HG03025 (cell line): ENCODE data around the gene GALNT17.

Experiments
- ATAC-seq: cut with Tn5 transposase; IDR thresholded peaks from one replicate; pipeline ENCODE4 v1.9.1; 2021; ENCODE audit warnings: mild to moderate bottlenecking, moderate library complexity; ENCODE audit not compliant: unreplicated experiment, low FRiP score

GALNT17 gene

DNA sequence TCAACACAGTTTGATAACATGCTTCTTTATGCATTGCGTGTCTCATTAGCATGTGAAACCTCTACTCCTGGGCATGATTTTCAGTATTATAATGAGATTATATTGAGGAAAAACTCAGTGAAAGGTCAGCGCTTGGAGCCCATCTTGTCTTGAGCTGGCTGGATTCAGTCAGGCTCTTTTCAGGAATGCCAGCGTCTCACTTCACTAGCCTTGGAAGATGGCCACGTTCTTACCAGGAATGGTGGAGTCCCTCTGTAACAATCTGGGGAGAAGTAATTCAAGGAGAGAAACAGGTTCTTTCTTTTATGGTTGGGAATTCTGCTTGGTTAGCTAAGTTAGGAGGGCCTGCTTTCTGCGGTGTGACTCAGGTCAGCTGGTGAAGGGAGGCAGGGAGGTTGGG lies 241.0 kb downstream of the GALNT17 start:
- no peak for ATAC-seq

GRCh38 chr7:71377062-71377461 lies 245.1 kb downstream of the GALNT17 start:
- ATAC-seq, result no peak

DNA sequence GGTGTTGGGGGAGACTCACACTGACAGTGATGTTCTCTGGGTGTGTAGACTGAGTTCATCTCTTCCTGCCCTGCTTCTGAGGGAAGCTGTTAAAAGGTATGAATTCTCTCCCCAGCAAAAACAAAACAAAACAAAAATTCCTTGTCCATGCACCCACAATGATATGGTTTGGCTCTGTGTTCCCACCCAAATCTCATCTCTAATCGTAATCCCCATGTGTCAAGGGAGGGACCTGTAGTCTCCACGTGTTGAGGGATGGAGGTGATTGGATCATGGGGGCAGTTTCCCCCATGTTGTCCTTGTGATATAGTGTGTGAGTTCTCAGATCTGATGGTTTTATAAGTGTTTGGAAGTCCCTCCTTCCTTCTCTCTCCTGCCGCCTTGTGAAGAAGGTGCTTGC lies 245.5 kb downstream of the GALNT17 start:
- no peak for ATAC-seq

DNA sequence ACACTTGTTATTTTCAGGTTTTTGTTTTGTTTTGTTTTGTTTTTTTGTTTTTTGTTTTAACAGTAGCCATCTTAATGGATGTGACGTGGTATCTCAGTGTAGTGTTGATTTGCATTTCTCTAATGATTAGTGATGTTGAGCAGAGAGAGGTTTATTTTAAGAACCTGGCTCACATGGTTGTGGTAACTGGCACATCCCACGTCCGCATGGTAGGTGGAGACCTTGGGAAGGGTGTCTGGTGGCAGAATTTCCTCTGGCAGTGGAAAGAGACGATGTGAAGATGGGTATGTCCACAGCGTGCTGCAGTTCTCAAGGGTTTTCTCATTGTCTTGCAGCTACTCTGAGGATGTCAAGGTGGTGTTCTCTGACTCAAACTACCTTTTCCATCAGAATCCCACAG lies 252.2 kb downstream of the GALNT17 start:
- ATAC-seq, result no peak

- ATAC-seq, result no peak
These were observed 253.4 kb downstream of the GALNT17 start for GRCh38 chr7:71385330-71385729.

GRCh38 chr7:71386152-71386785 lies 254.3 kb downstream of the GALNT17 start:
- no peak for ATAC-seq

DNA sequence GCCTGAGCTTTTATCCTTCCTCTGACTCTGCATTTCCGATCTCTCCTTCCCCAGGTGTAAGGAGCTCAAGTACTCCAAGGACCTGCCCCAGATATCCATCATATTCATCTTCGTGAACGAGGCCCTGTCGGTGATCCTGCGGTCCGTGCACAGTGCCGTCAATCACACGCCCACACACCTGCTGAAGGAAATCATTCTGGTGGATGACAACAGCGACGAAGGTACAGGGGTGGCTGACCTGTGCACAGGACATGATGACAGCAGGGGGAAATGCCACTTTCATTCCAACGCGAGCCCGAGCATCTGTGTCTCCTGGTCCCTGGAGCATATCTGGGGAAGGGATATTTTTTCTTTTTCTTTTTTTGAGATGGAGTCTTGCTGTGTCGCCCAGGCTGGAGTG lies 256.2 kb downstream of the GALNT17 start:
- no peak for ATAC-seq

DNA sequence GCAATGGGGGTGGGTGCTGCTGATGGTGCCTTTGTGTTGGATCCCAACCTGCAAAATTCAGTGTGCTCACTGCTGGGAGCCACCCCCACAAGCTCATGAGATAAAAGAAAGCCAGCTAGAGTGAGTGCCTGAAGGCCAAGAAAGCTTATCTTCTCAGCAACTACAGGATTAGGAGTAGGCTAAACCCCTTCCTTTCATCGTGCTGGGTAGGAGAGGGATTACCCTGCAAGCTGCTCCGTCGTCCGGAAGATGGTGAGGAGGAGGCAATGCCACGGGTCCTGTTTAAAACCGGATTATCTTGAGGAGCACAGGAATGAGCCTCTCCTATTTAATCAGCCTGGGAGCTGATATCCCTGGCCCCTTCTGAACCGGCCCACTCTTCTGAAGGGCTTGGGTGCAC lies 258.0 kb downstream of the GALNT17 start:
- no peak for ATAC-seq

- ATAC-seq, result no peak
These were observed 261.7 kb downstream of the GALNT17 start for GRCh38 chr7:71393661-71394060.

DNA sequence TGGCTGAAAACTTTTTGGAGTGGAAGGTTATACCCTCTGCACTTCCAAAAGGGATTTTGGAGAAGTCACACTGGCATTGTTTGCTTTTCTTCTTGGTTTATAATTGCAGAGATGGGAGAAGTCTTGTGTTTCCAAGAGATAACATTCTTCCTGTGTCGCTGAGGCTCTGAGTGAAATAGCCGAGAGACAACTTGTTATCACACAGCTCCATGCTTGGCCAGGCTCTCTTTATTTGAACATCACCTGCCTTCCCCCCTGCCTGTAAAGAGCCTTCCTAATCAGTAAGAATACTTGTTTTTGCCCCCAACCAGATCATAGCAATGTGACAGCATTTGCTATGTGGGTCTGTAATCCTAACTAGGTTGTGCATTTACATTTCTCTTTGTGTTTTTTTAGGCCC lies 270.7 kb downstream of the GALNT17 start:
- ATAC-seq, result no peak

- no peak for ATAC-seq
These were observed 271.4 kb downstream of the GALNT17 start for GRCh38 chr7:71403202-71403946.

GRCh38 chr7:71404726-71405345 lies 272.9 kb downstream of the GALNT17 start:
- no peak for ATAC-seq

GRCh38 chr7:71408271-71408670 lies 276.3 kb downstream of the GALNT17 start:
- ATAC-seq, result no peak

- no peak for ATAC-seq
These were observed 277.7 kb downstream of the GALNT17 start for GRCh38 chr7:71409550-71410157.

GRCh38 chr7:71411475-71411874 lies 279.5 kb downstream of the GALNT17 start:
- ATAC-seq, result no peak

DNA sequence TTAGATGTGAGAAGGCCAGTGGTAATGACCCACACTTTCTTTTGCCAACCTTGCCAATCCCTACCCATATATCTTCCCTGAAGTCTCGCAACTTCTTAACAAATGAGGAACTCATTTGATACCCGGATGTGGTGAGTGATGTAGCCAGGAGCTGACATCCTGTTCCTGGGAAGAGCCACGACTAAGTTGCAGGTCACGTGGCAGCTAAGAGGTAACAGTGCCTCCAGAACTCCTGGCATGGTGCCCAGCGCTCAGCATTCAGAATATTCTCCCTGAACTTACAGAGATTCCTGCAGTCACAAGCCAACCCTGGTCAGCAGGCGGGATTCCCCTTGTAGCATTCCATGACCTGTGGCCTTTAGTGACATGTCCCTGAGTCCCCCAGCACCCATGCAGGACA lies 282.5 kb downstream of the GALNT17 start:
- ATAC-seq, result no peak

DNA sequence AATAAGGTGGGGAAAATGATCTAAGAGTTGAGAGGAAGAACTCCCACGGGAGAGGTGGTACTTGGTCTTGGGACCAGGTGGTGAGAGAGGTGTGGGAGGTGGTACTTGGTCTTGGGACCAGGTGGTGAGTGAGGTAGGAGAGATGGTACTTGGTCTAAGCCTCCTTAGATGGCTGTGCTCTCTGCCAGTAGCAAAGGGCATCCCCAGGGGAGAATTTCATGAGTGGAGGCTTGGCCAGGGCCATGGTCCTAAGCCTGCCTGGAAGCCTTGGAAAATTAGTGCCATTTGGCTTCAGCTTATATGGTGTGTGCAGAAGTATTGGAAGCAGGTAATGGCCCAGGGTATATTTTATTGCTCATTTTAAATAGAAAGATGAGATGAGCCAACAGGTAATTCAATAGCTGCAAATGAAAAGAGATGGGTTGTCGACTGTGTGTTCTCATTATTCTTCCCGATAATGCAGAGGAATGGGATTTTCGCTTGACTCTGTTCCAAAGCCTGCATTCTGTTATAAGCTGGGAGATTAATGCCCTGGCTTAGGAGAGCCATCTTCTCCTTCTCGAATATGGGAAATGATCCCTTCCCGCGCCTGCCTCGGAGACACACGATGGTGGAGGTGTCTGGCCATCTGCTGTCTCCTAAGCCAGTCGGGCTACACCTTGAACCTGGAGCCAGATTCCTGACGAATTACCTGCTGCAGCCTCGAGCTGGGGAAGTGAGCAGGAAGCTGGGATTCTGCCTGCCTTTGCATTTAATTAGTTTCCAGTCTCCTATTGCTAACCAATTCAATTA lies 287.8 kb downstream of the GALNT17 start:
- ATAC-seq, result no peak

- no peak for ATAC-seq
These were observed 290.2 kb downstream of the GALNT17 start for GRCh38 chr7:71422104-71422503.

- ATAC-seq, result no peak
These were observed 292.5 kb downstream of the GALNT17 start for GRCh38 chr7:71424166-71425035.

- no peak for ATAC-seq
These were observed 297.1 kb downstream of the GALNT17 start for GRCh38 chr7:71429083-71429482.
